SK-N-SH treated with all-trans-retinoic acid at 6 μM for 48 hours (cell line): ENCODE results near the gene PLEKHJ1.

ENCODE experiments used
- ATAC-seq: fragments of 200-7000 bp; cut with Tn5 transposase; 3 replicates; pipeline ENCODE4 v1.9.1; 2020; ENCODE audit warnings: mild to moderate bottlenecking, moderate library complexity
- BACH2 ChIP-seq: fragments of 250-450 bp; sonication (Bioruptor Pico); IDR thresholded peaks from 2 replicates; pipeline ENCODE4 v1.9.0; 2021; ENCODE audit warnings: mild to moderate bottlenecking, borderline replicate concordance
- CSRNP3 ChIP-seq: fragments of 250-450 bp; sonication (Bioruptor Pico); IDR thresholded peaks from 2 replicates; pipeline ENCODE4 v1.5.1; 2021; ENCODE audit warnings: mild to moderate bottlenecking, moderate library complexity
- GLIS3 ChIP-seq: fragments of 250-450 bp; sonication (Bioruptor Pico); IDR thresholded peaks from 2 replicates; pipeline ENCODE4 v1.5.0; 2020; ENCODE audit warnings: mild to moderate bottlenecking, moderate library complexity
- ISL1 ChIP-seq: fragments of 250-450 bp; sonication (Bioruptor Pico); IDR thresholded peaks from 2 replicates; pipeline ENCODE4 v2.1.2; 2022; ENCODE audit warnings: mild to moderate bottlenecking, moderate library complexity
- POU6F1 ChIP-seq: fragments of 250-450 bp; sonication (Bioruptor Pico); IDR thresholded peaks from 2 replicates; pipeline ENCODE4 v1.8.0; 2021; ENCODE audit warnings: low read depth, mild to moderate bottlenecking, moderate library complexity, borderline replicate concordance
- PPARA ChIP-seq: fragments of 250-450 bp; sonication (Bioruptor Pico); IDR thresholded peaks from 2 replicates; pipeline ENCODE4 v1.5.0; 2020; ENCODE audit warnings: mild to moderate bottlenecking, borderline replicate concordance
- RARB ChIP-seq: fragments of 250-450 bp; sonication (Bioruptor Pico); IDR thresholded peaks from 2 replicates; pipeline ENCODE4 v1.8.0; 2021; ENCODE audit warnings: mild to moderate bottlenecking, moderate library complexity
- SNAI2 ChIP-seq: fragments of 250-450 bp; sonication (Bioruptor Pico); IDR thresholded peaks from 2 replicates; pipeline ENCODE4 v1.5.0; 2020; ENCODE audit warnings: mild to moderate bottlenecking, moderate library complexity
- TCF4 ChIP-seq: fragments of 250-450 bp; sonication (Bioruptor Pico); IDR thresholded peaks from 2 replicates; pipeline ENCODE4 v1.8.0; 2021; ENCODE audit warnings: mild to moderate bottlenecking, moderate library complexity, borderline replicate concordance
- TOX ChIP-seq: fragments of 250-450 bp; sonication (Bioruptor Pico); IDR thresholded peaks from 2 replicates; pipeline ENCODE4 v1.8.0; 2021; ENCODE audit warnings: mild to moderate bottlenecking, moderate library complexity, borderline replicate concordance
- TSHZ2 ChIP-seq: fragments of 250-450 bp; sonication (Bioruptor Pico); IDR thresholded peaks from 2 replicates; pipeline ENCODE4 v1.5.0; 2020; ENCODE audit warnings: mild to moderate bottlenecking, moderate library complexity
- ZC3H10 ChIP-seq: fragments of 250-450 bp; sonication (Bioruptor Pico); IDR thresholded peaks from 2 replicates; pipeline ENCODE4 v1.5.1; 2021; ENCODE audit warnings: mild to moderate bottlenecking, moderate library complexity
- ZFP30 ChIP-seq: fragments of 450-650 bp; formaldehyde crosslinking; IDR thresholded peaks from 2 replicates; pipeline ENCODE4 v1.5.0; 2022; ENCODE audit warnings: mild to moderate bottlenecking, moderate library complexity
- ZNF70 ChIP-seq: fragments of 450-650 bp; formaldehyde crosslinking; IDR thresholded peaks from 2 replicates; pipeline ENCODE4 v1.5.0; 2020; ENCODE audit warnings: mild to moderate bottlenecking, moderate library complexity
- ZNF8 ChIP-seq: fragments of 450-650 bp; formaldehyde crosslinking; IDR thresholded peaks from 2 replicates; pipeline ENCODE4 v1.5.0; 2020; ENCODE audit warnings: mild to moderate bottlenecking, moderate library complexity

PLEKHJ1 gene

GRCh38 chr19:2244125-2244411, 7.9 kb upstream of the PLEKHJ1 start (continued):
- TF ChIP-seq POU6F1 (CRISPR knock-in tag), result no peak

GRCh38 chr19:2243274-2244124, 7.4 kb upstream of the PLEKHJ1 start:
- TF ChIP-seq TCF4 (CRISPR knock-in tag) (peak; percentile 91; the same call in 1 of the 2 replicates), ZNF70 (0 out of 2 replicates have a peak, but pooled peaks have one; percentile 10), GLIS3 (no peak), TSHZ2 (CRISPR knock-in tag) (peak; percentile 71; the same call in 1 of the 2 replicates)
- TF ChIP-seq, all 23 proteins: peak for 3
- peak; percentile 5; the same call in 1 of the 3 replicates for ATAC-seq

GRCh38 chr19:2242816-2243215, 6.7 kb upstream of the PLEKHJ1 start:
- TF ChIP-seq ZFP30 (no peak), BACH2 (CRISPR knock-in tag) (no peak), ZC3H10 (CRISPR knock-in tag) (no peak)
- TF ChIP-seq, all 23 proteins: peak for 0
- no peak for ATAC-seq

- TF ChIP-seq TOX (CRISPR knock-in tag) (no peak), SNAI2 (no peak), ZNF8 (CRISPR knock-in tag) (no peak)
- TF ChIP-seq, all 23 proteins: peak for 0
These were observed 6.0 kb upstream of the PLEKHJ1 start for GRCh38 chr19:2242092-2242537.

GRCh38 chr19:2240881-2241760, 5.0 kb upstream of the PLEKHJ1 start:
- no peak for TF ChIP-seq SNAI2
- no peak for TF ChIP-seq ZFP30
- TF ChIP-seq PPARA (CRISPR knock-in tag), result no peak
- TF ChIP-seq ISL1 (CRISPR knock-in tag), result no peak
- no peak for TF ChIP-seq CSRNP3 (CRISPR knock-in tag)
- no peak for TF ChIP-seq RARB (CRISPR knock-in tag)
- TF ChIP-seq TCF4 (CRISPR knock-in tag), result no peak
- TF ChIP-seq BACH2 (CRISPR knock-in tag), result no peak
- TF ChIP-seq TSHZ2 (CRISPR knock-in tag), result no peak

More at GRCh38 chr19:2242092-2242537, 6.0 kb upstream of the PLEKHJ1 start:
- ATAC-seq, result no peak

More at GRCh38 chr19:2240881-2241760, 5.0 kb upstream of the PLEKHJ1 start:
- ATAC-seq, result no peak
